Coronary artery (tissue), 2 donors: Measurements from ENCODE around the gene TNXB.

Source experiments
- DNase-seq: peaks from one replicate; pipeline ENCODE4 v3.0.0-alpha.2; 2017; ENCODE audit warnings: low spot score
- H3K27ac ChIP-seq, 2 donors: fragments of 200-600 bp; sonication (generic); one replicate each; pipeline ENCODE4 v1.5.1; 2016 to 2019
- H3K4me3 ChIP-seq: fragments of 200-600 bp; sonication (generic); 2 replicates; pipeline ENCODE4 v1.5.1; 2016; ENCODE audit warnings: mild to moderate bottlenecking, moderate library complexity
- TF ChIP-seq, protein P1 (sequence below): fragments of 200-600 bp; sonication (generic); IDR thresholded peaks from one replicate; pipeline ENCODE4 v1.5.1; 2019; ENCODE audit warnings: antibody characterized with exemption

TNXB gene

DNA sequence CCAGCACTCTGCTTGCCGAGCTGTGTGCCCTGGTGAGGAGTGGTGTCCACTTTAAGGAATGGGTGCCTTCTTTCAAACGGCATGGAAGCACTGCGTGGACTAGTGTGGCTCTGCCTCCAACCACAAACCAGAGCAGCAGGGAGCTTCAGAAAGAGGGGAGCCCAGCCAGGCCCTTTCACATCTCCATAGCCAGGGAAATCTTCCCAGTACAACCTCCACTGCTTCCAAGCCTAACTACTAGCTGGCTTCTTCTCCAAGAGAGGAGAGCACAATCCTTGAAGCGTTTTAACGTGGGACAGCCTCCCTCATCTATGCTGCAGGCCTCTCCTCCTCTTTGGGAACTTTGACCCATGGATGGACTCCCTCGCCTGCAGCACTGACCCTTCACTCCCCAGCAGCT lies 26.7 kb downstream of the TNXB start:
- Histone ChIP-seq H3K27ac (peak overlapping the region in 1 of 2 donors; percentile 94), H3K4me3 (no peak overlapping the region)
- TF ChIP-seq, protein P1, sequence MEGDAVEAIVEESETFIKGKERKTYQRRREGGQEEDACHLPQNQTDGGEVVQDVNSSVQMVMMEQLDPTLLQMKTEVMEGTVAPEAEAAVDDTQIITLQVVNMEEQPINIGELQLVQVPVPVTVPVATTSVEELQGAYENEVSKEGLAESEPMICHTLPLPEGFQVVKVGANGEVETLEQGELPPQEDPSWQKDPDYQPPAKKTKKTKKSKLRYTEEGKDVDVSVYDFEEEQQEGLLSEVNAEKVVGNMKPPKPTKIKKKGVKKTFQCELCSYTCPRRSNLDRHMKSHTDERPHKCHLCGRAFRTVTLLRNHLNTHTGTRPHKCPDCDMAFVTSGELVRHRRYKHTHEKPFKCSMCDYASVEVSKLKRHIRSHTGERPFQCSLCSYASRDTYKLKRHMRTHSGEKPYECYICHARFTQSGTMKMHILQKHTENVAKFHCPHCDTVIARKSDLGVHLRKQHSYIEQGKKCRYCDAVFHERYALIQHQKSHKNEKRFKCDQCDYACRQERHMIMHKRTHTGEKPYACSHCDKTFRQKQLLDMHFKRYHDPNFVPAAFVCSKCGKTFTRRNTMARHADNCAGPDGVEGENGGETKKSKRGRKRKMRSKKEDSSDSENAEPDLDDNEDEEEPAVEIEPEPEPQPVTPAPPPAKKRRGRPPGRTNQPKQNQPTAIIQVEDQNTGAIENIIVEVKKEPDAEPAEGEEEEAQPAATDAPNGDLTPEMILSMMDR = no peak
- no peak for DNase-seq

DNA sequence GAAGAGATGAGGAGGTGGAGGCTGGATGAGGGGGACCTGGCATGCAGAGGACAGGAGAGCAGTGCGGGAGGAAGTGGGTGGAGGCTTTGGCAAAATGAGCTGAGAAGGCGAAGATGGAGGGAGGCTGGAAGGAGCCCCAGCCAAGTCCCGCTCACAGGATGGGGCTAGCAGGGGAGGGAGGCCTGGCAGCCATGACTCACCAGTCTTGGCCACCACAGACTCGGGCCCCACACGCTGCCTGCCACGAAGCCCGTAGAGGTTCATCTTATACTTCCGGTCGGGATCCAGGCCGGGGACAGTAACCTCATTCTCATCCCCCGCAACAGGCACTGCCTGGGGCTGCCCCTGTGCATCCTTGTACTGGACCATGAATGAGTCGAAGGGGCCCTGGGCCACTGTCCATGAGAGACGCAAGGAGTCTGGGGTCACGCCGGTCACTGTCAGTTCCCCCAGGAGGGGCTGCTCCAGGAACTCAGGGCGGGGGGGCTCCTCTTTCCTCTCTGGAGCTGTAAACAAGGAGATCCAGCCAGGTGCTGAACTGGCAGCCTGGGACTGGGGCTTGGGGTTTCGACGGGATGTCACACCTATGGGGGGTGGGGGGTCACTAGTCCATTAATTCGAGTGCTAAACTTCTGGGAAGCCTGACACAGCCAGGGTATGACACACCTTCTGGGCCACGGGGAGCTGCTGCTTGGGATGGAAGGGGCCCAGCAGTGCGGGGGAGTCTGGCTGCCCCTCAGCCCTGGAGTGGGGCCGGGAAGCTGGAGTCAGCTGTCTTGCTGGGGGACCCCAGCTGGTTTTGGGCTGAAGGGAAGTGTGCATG lies 27.8 kb downstream of the TNXB start:
- TF ChIP-seq, protein P1 = no peak
- no peak for DNase-seq
- Histone ChIP-seq H3K4me3 (no peak overlapping the region), H3K27ac (peak overlapping the region; percentile 40 to 94)

DNA sequence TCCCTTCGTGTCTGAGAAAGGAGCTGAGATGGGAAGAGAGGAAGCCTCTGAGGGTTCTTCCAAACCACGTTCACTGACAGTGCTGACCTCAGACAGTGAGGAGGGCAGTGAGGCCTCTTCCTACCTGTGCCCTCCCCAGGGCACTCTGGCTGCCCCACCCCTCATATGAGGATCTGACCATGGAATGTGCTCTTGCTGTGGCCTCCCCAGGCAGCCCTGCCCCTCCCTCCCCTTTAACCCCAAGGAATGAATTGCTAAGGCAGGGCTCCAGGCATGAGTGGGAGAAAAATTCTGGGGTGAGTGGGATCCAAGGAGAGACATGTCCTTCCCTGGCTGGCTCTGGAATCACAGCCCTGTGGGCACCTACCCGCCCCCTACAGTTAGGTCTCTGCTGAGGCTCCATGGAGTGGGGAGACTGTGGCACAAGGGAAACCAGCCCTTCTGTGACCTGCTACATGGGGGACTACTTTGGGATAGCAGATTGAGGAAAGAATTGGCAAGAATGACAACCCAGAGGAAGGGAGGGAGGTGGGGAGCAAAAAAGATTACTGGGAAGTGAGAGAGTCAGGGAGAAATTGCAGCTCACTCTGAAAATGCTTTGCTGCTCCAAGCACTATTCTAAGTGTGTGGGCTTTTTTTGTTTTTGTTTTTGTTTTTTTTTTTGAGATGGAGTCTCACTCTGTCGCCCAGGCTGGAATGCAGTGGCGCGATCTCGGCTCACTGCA lies 29.4 kb downstream of the TNXB start:
- Histone ChIP-seq H3K4me3 (no peak overlapping the region), H3K27ac (peak overlapping the region in 1 of 2 donors; percentile 67)
- no peak for DNase-seq
- TF ChIP-seq, protein P1 = no peak

DNA sequence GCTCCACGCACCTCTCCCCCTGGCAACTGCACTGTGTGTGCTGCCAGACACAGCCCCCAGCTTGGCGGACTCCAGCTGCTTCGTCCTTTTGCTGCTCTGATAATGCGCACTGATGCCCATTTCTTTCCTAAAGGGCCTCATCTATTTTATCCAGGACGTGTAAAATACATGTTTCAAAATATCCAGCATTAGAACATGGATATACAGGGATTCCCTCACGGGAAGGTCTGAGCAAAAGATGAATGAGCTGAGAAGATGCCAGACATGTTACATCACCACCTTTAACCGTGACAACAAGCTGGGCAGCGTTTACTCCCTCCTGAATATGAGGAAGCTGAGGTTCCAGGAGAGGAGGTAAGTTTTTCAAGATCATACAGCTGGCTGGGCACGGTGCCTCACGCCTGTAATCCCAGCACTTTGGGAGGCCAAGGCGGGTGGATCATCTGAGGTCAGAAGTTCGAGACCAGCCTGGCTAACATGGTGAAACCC lies 32.8 kb downstream of the TNXB start:
- peak overlapping the region in 1 of 2 donors; percentile 34 for H3K27ac ChIP-seq
- H3K4me3 ChIP-seq = no peak overlapping the region
- no peak for DNase-seq
- TF ChIP-seq, protein P1 = no peak

DNA sequence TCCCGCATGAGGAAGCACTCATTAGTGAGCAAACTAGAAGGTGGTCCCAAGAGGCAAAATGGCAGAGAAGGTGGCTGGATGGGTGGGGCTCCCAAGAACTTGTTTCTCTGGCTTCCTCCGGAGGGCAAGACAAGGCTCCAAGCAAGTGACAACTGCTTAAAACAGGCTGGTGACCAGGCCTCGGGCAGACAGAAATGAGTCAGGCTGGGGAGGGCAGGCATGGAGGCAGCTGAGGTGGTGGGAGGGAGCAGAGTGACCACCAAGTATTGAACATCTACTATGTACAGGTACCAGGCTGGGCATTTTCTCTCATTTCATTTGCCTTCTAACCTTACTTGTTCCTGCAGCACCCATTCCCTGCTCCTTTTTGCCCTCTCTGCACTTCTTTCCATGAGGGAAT lies 33.4 kb downstream of the TNXB start:
- TF ChIP-seq, protein P1 = no peak
- DNase-seq = no peak
- Histone ChIP-seq H3K27ac (peak overlapping the region in 1 of 2 donors; percentile 34), H3K4me3 (no peak overlapping the region)

DNA sequence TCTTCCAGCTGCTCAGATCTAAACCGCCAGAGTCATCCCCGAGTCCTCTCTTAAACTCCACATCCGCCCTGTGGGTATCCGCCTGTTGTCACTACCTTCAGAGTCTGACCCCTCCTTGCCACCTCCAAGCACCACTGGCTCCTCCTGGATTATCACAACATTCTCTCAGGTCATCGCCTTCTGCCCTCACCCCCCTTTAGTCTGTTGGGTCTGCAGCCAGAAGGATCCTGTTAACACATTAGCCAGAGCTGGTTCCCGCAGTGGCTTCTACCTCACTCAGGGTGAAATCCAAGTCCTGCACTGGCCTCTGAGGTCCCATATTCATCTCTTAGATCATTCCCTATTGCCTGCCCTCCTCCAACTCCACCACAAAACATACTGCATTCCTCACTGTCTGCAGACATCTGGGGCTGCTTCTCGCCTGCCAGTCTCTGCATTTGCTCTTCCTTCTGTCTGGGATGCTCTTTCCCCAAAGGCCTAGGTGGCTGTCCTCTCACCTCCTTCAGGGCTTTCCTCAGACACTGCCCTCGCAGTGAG lies 34.1 kb downstream of the TNXB start:
- TF ChIP-seq, protein P1 = no peak
- Histone ChIP-seq H3K27ac (peak overlapping the region in 1 of 2 donors; percentile 1), H3K4me3 (no peak overlapping the region)
- no peak for DNase-seq
